Neuronal stem cell (in vitro differentiated cells): ENCODE measurements around the gene DLG3.

ENCODE experiments used
- DNase-seq: peaks from one replicate; pipeline ENCODE4 v3.0.0-alpha.2; 2013; ENCODE audit warnings: low spot score
- H2AFZ ChIP-seq: one replicate; pipeline ENCODE4 v1.6.1; 2013; ENCODE audit warnings: mild to moderate bottlenecking, low read length, inconsistent platforms
- H2AK5ac ChIP-seq: 2 replicates; pipeline ENCODE4 v1.6.1; 2013; ENCODE audit warnings: low read depth, mild to moderate bottlenecking, inconsistent platforms, low read length, moderate library complexity, mixed read lengths
- H2BK120ac ChIP-seq: 2 replicates; pipeline ENCODE4 v1.6.1; 2013; ENCODE audit warnings: low read depth, mild to moderate bottlenecking, inconsistent platforms, low read length, moderate library complexity, mixed read lengths
- H2BK12ac ChIP-seq: one replicate; pipeline ENCODE4 v1.6.1; 2013; ENCODE audit warnings: low read length, inconsistent platforms
- H2BK15ac ChIP-seq: 2 replicates; pipeline ENCODE4 v1.6.1; 2013; ENCODE audit warnings: mild to moderate bottlenecking, low read length, inconsistent platforms, mixed read lengths
- H2BK5ac ChIP-seq: one replicate; pipeline ENCODE4 v1.6.1; 2013; ENCODE audit warnings: inconsistent platforms, mild to moderate bottlenecking, low read length, moderate library complexity
- H3K14ac ChIP-seq: one replicate; pipeline ENCODE4 v1.6.1; 2013; ENCODE audit warnings: low read length, inconsistent platforms
- H3K18ac ChIP-seq: 2 replicates; pipeline ENCODE4 v1.6.1; 2013; ENCODE audit warnings: low read length, inconsistent platforms
- H3K23ac ChIP-seq: 2 replicates; pipeline ENCODE4 v1.6.1; 2013; ENCODE audit warnings: low read depth, mild to moderate bottlenecking, mixed read lengths, low read length, inconsistent platforms; ENCODE audit not compliant: poor library complexity
- H3K27ac ChIP-seq: replicated peaks from 3 replicates; pipeline ENCODE4 v1.5.1; 2013; ENCODE audit warnings: low read length, inconsistent platforms
- H3K27me3 ChIP-seq, 3 experiments: 2 replicates each; pipeline ENCODE4 v1.6.1; 2013; ENCODE audit warnings: low read length in 3 of 3, mild to moderate bottlenecking in 2 of 3, inconsistent platforms in 1 of 3, low read depth in 1 of 3, mixed read lengths in 1 of 3, moderate library complexity in 1 of 3; ENCODE audit not compliant: control insufficient read depth in 3 of 3, insufficient read depth in 3 of 3
- H3K36me3 ChIP-seq, 2 donors: replicated peaks in 1 of 2; 2 replicates each; pipeline ENCODE4 v1.6.1; 2013; ENCODE audit warnings: low read length in 2 of 2; ENCODE audit not compliant: control insufficient read depth in 2 of 2, insufficient read depth in 2 of 2
- H3K4ac ChIP-seq: 2 replicates; pipeline ENCODE4 v1.6.1; 2013; ENCODE audit warnings: inconsistent platforms, mild to moderate bottlenecking, low read length, moderate library complexity
- H3K4me1 ChIP-seq, 2 donors: 1 replicate in 1 of 2; 2 replicates in 1 of 2; pipeline ENCODE4 v1.6.1; 2013; ENCODE audit warnings: low read length in 2 of 2, low read depth in 1 of 2; ENCODE audit not compliant: control insufficient read depth in 2 of 2, insufficient read depth in 1 of 2
- H3K4me2 ChIP-seq: one replicate; pipeline ENCODE4 v1.6.1; 2013; ENCODE audit warnings: mild to moderate bottlenecking, low read length, inconsistent platforms; ENCODE audit not compliant: insufficient read depth, poor library complexity, severe bottlenecking
- H3K4me3 ChIP-seq, 2 donors: 2 replicates each; pipeline ENCODE4 v1.5.1; 2013; ENCODE audit warnings: low read length in 2 of 2, mild to moderate bottlenecking in 2 of 2, inconsistent platforms in 1 of 2, moderate library complexity in 1 of 2
- H3K79me1 ChIP-seq: one replicate; pipeline ENCODE4 v1.6.1; 2013; ENCODE audit warnings: low read depth, mild to moderate bottlenecking, inconsistent platforms, low read length, moderate library complexity
- H3K9ac ChIP-seq: one replicate; pipeline ENCODE4 v1.6.1; 2013; ENCODE audit warnings: mild to moderate bottlenecking, low read depth, low read length, inconsistent platforms; ENCODE audit not compliant: poor library complexity
- H3K9me3 ChIP-seq, 2 donors: replicated peaks in 1 of 2; 2 replicates each; pipeline versions ENCODE3 to v1.6.1; 2013; ENCODE audit warnings: low read length in 2 of 2, mild to moderate bottlenecking in 2 of 2, inconsistent platforms in 1 of 2, low read depth in 1 of 2, mixed read lengths in 1 of 2, moderate library complexity in 1 of 2; ENCODE audit not compliant: control insufficient read depth in 2 of 2, insufficient read depth in 1 of 2
- H4K8ac ChIP-seq: one replicate; pipeline ENCODE4 v1.6.1; 2013; ENCODE audit warnings: low read depth, mild to moderate bottlenecking, inconsistent platforms, low read length, moderate library complexity
- H4K91ac ChIP-seq: one replicate; pipeline ENCODE4 v1.6.1; 2013; ENCODE audit warnings: low read length, low read depth, mild to moderate bottlenecking, inconsistent platforms; ENCODE audit not compliant: poor library complexity
- WGBS, 2 donors: extraction: QIAGEN DNeasy Blood & Tissue Kit; methylation state at CpG; one replicate each; pipeline ENCODE4 v1.1.7; 2013; ENCODE audit warnings: missing lambda C conversion rate in 2 of 2, mixed read lengths in 1 of 2; ENCODE audit not compliant: insufficient read length in 2 of 2, insufficient replicate concordance in 1 of 2; ENCODE audit errors: extremely low coverage in 2 of 2; 5-methylcytosine and 5-hydroxymethylcytosine counted together

DLG3 gene

GRCh38 chrX:70468709-70469108 lies 24.1 kb downstream of the DLG3 start:
- H3K4me2 ChIP-seq = no peak overlapping the region
- no peak overlapping the region for H3K4ac ChIP-seq
- no peak overlapping the region for H3K23ac ChIP-seq
- H3K18ac ChIP-seq = no peak overlapping the region
- no peak overlapping the region for H2BK5ac ChIP-seq
- H3K14ac ChIP-seq = no peak overlapping the region
- H3K4me1 ChIP-seq = no peaks in the 10 kb centered on the region
- no peak for DNase-seq
- no peak overlapping the region for H2AK5ac ChIP-seq
- H2AFZ ChIP-seq = no peak overlapping the region
- no CpG with 5 or more reads among the region's 1 CpG for WGBS, 2 donors
- no peaks in the 10 kb centered on the region for H3K27me3 ChIP-seq
- no peak overlapping the region for H4K91ac ChIP-seq
- no peak overlapping the region for H4K8ac ChIP-seq
- no peak overlapping the region for H2BK12ac ChIP-seq
- no peak overlapping the region for H2BK120ac ChIP-seq
- H3K9ac ChIP-seq = no peak overlapping the region
- peaks cover 0 to 4% of the 10 kb centered on the region in 2 donors for H3K9me3 ChIP-seq
- no peak overlapping the region for H3K4me3 ChIP-seq
- H2BK15ac ChIP-seq = no peak overlapping the region
- no peak overlapping the region for H3K27ac ChIP-seq
- no peaks in the 10 kb centered on the region for H3K79me1 ChIP-seq
- peaks cover 0 to 42% of the 10 kb centered on the region in 2 donors for H3K36me3 ChIP-seq

- Histone ChIP-seq H3K9me3 (no peaks in the 10 kb centered on the region), H2AK5ac (no peak overlapping the region), H2BK120ac (no peak overlapping the region), H3K36me3 (peaks cover 0 to 45% of the 10 kb centered on the region in 2 donors), H3K4me3 (no peak overlapping the region), H3K79me1 (no peaks in the 10 kb centered on the region), H3K4me1 (no peaks in the 10 kb centered on the region), H4K8ac (no peak overlapping the region), H2BK12ac (no peak overlapping the region), H3K9ac (no peak overlapping the region), H3K14ac (no peak overlapping the region), H4K91ac (no peak overlapping the region), H3K27me3 (no peaks in the 10 kb centered on the region), H3K4me2 (no peak overlapping the region), H3K27ac (no peak overlapping the region), H3K18ac (no peak overlapping the region), H3K23ac (no peak overlapping the region), H3K4ac (no peak overlapping the region), H2BK15ac (no peak overlapping the region), H2BK5ac (no peak overlapping the region), H2AFZ (no peak overlapping the region)
- WGBS, 2 donors = no CpG with 5 or more reads among the region's 3 CpGs
- DNase-seq = no peak
Measured at GRCh38 chrX:70470850-70471289, 26.2 kb downstream of the DLG3 start.

GRCh38 chrX:70476166-70476933 lies 31.7 kb downstream of the DLG3 start:
- H2BK120ac ChIP-seq = no peak overlapping the region
- H3K4me2 ChIP-seq = no peak overlapping the region
- H3K36me3 ChIP-seq = peaks cover 0 to 40% of the 10 kb centered on the region in 2 donors
- no peak overlapping the region for H3K4ac ChIP-seq
- no peak overlapping the region for H2AFZ ChIP-seq
- no peak overlapping the region for H3K14ac ChIP-seq
- peaks cover 20 to 28% of the 10 kb centered on the region in 2 donors for H3K4me1 ChIP-seq
- no peak overlapping the region for H3K27ac ChIP-seq
- no peak overlapping the region for H2BK5ac ChIP-seq
- no peak overlapping the region for H4K91ac ChIP-seq
- DNase-seq = no peak
- no peak overlapping the region for H3K23ac ChIP-seq
- H3K27me3 ChIP-seq = no peaks in the 10 kb centered on the region
- H4K8ac ChIP-seq = no peak overlapping the region
- H3K79me1 ChIP-seq = peaks cover 3% of the 10 kb centered on the region
- no peak overlapping the region for H3K4me3 ChIP-seq
- no peak overlapping the region for H3K9ac ChIP-seq
- no peak overlapping the region for H3K18ac ChIP-seq
- no peak overlapping the region for H2BK12ac ChIP-seq
- H3K9me3 ChIP-seq = no peaks in the 10 kb centered on the region
- WGBS, 2 donors = no CpG with 5 or more reads among the region's 5 CpGs
- H2BK15ac ChIP-seq = no peak overlapping the region
- H2AK5ac ChIP-seq = no peak overlapping the region

GRCh38 chrX:70476934-70477733 lies 32.5 kb downstream of the DLG3 start:
- Histone ChIP-seq H3K4me3 (no peak overlapping the region), H2BK5ac (no peak overlapping the region), H3K9me3 (no peaks in the 10 kb centered on the region), H3K27me3 (no peaks in the 10 kb centered on the region), H3K4ac (no peak overlapping the region), H4K8ac (no peak overlapping the region), H2AK5ac (no peak overlapping the region), H3K18ac (no peak overlapping the region), H3K4me1 (peaks cover 20 to 30% of the 10 kb centered on the region in 2 donors), H3K79me1 (peaks cover 3% of the 10 kb centered on the region), H3K36me3 (peaks cover 0 to 43% of the 10 kb centered on the region in 2 donors), H4K91ac (no peak overlapping the region), H2BK12ac (no peak overlapping the region), H2BK120ac (no peak overlapping the region), H2AFZ (no peak overlapping the region), H3K27ac (peak overlapping the region; percentile 21), H3K23ac (no peak overlapping the region), H2BK15ac (no peak overlapping the region), H3K14ac (no peak overlapping the region), H3K4me2 (peak overlapping the region; percentile 25), H3K9ac (no peak overlapping the region)
- WGBS, 2 donors = no CpG with 5 or more reads among the region's 13 CpGs
- DNase-seq = no peak
